HepG2 (cell line): ENCODE measurements around the gene CDK12. TPM values are rescaled to one million over a fixed set of nuclear protein-coding genes. Genes with fewer than 3 reads are reported as not detected.

Experiments used
- GATAD2A ChIP-seq: IDR thresholded peaks from 2 replicates; pipeline ENCODE4 v1.6.1; 2016
- GZF1 ChIP-seq: sonication (generic); formaldehyde crosslinking; IDR thresholded peaks from 2 replicates; pipeline ENCODE4 v1.5.1; 2020; ENCODE audit warnings: mild to moderate bottlenecking, missing genetic modification reagents
- HDAC1 ChIP-seq: sonication (generic); formaldehyde crosslinking; IDR thresholded peaks from 2 replicates; pipeline ENCODE4 v1.5.1; 2020; ENCODE audit warnings: mild to moderate bottlenecking, missing genetic modification reagents
- HNF1B ChIP-seq: sonication (generic); formaldehyde crosslinking; IDR thresholded peaks from 2 replicates; pipeline ENCODE4 v1.5.1; 2020; ENCODE audit warnings: mild to moderate bottlenecking, moderate library complexity, missing genetic modification reagents
- HOXA3 ChIP-seq: sonication (generic); formaldehyde crosslinking; IDR thresholded peaks from 2 replicates; pipeline ENCODE4 v1.5.0; 2020; ENCODE audit warnings: missing genetic modification reagents
- JUN ChIP-seq: sonication (generic); formaldehyde crosslinking; IDR thresholded peaks from 2 replicates; pipeline ENCODE4 v1.4.0; 2020; ENCODE audit warnings: mild to moderate bottlenecking, missing genetic modification reagents
- PCBP1 ChIP-seq: fragments of 200-400 bp; formaldehyde crosslinking; IDR thresholded peaks from 2 replicates; pipeline ENCODE4 v1.6.1; 2017; ENCODE audit warnings: mild to moderate bottlenecking, low read depth, low read length, borderline replicate concordance
- SNRNP70 ChIP-seq: fragments of 200-400 bp; formaldehyde crosslinking; IDR thresholded peaks from 2 replicates; pipeline ENCODE4 v1.6.1; 2017; ENCODE audit warnings: mild to moderate bottlenecking, low read depth, low read length, moderate library complexity
- YEATS4 ChIP-seq: sonication (generic); formaldehyde crosslinking; IDR thresholded peaks from 2 replicates; pipeline ENCODE4 v1.4.0; 2020; ENCODE audit warnings: missing genetic modification reagents, borderline replicate concordance
- ZBTB20 ChIP-seq: sonication (generic); formaldehyde crosslinking; IDR thresholded peaks from 2 replicates; pipeline ENCODE4 v1.8.1; 2023; ENCODE audit warnings: missing genetic modification reagents, low read depth, mild to moderate bottlenecking, borderline replicate concordance
- ZBTB33 ChIP-seq: sonication (generic); formaldehyde crosslinking; IDR thresholded peaks from 2 replicates; pipeline ENCODE4 v1.4.0; 2020; ENCODE audit warnings: missing genetic modification reagents
- ZNF331 ChIP-seq: sonication (generic); formaldehyde crosslinking; IDR thresholded peaks from 2 replicates; pipeline ENCODE4 v1.4.0; 2020; ENCODE audit warnings: missing genetic modification reagents
- ZNF33B ChIP-seq: sonication (generic); formaldehyde crosslinking; IDR thresholded peaks from 2 replicates; pipeline ENCODE4 v1.5.1; 2020; ENCODE audit warnings: mild to moderate bottlenecking, missing genetic modification reagents
- ZNF510 ChIP-seq: sonication (generic); formaldehyde crosslinking; IDR thresholded peaks from 2 replicates; pipeline ENCODE4 v1.4.0; 2020; ENCODE audit warnings: low read depth, mild to moderate bottlenecking, missing genetic modification reagents
- ZNF749 ChIP-seq: sonication (generic); formaldehyde crosslinking; IDR thresholded peaks from 2 replicates; pipeline ENCODE4 v1.8.0; 2022; ENCODE audit warnings: mild to moderate bottlenecking, missing genetic modification reagents, moderate library complexity, borderline replicate concordance
- ZNF772 ChIP-seq: sonication (generic); formaldehyde crosslinking; IDR thresholded peaks from 2 replicates; pipeline ENCODE4 v1.5.0; 2020; ENCODE audit warnings: mild to moderate bottlenecking, missing genetic modification reagents
- ZNF782 ChIP-seq: sonication (generic); formaldehyde crosslinking; IDR thresholded peaks from 2 replicates; pipeline ENCODE4 v1.4.0; 2020; ENCODE audit warnings: missing genetic modification reagents, mild to moderate bottlenecking, borderline replicate concordance
- polyA plus RNA-seq, 8 experiments: library from polyadenylated mRNA; depleted of rRNA in 3 of 8; stranded (reverse) in 7 of 8; unstranded in 1 of 8; fragments of >200 nt; fragmentation: Illumina TruSeq in 4 of 8; extraction: Trizol in 4 of 8; gene quantifications; 2 replicates each; pipeline versions ENCODE4 v1.2.1 to v1.2.3, GENCODE V29; 2011 to 2016; ENCODE audit warnings: low read depth in 4 of 8, missing spikeins in 1 of 8, mixed read lengths in 1 of 8; ENCODE audit not compliant: insufficient read depth in 1 of 8
- total RNA-seq, 5 experiments: library from RNA; depleted of rRNA; stranded (reverse); fragments of >200 nt; fragmentation: Illumina TruSeq; extraction: Trizol; gene quantifications; 2 replicates each; pipeline ENCODE4 v1.2.3, GENCODE V29; 2016; ENCODE audit warnings: low read depth in 1 of 5
- TF ChIP-seq, protein P1 (sequence below): sonication (generic); formaldehyde crosslinking; IDR thresholded peaks from 2 replicates; pipeline ENCODE4 v1.5.1; 2020; ENCODE audit warnings: missing genetic modification reagents, mild to moderate bottlenecking, borderline replicate concordance
- TF ChIP-seq, protein P2 (sequence below): IDR thresholded peaks from 2 replicates; pipeline ENCODE4 v1.6.1; 2016; ENCODE audit warnings: low read depth, missing genetic modification reagents, missing compliant biosample characterization

CDK12 gene
- total and polyA plus RNA-seq, 2 of the 13 experiments (the other 11 are each of a cell fraction or from before 2014, with no cell fraction given), result 24.0 to 88.6 TPM

DNA sequence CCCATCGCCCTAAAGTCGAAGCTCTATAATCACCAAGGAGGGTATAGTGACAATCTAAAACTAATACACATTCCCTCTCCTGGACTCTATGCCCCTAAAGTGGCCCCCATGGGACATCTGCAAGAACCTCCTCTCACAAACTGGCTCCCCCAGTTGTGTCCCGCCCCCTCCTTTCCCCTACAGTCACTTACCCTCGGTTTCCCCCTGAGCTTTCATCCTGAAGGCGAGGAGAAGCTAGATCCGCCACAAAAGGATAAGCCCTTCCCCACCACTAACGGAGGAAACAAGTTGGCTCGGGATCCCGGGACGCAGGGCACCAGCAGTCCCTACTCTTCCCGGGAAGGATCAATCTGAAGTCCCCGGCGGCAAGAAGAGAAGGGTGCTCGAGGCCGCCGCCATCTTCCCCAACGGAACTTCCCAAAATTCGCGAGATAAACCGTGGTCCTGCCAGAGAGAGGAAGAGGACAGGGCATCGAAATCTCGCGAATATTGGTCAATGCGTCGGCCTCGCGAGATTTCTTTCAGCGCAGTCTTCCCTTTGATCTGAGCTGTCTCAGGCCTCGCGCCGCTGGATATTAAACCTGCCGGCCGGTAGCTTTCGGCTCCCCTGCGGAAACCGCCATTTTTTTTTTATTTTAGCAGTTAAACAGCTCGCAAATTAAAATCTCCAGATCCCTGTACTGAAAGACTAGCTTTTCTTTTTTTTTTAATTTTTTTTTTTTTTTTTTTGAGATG is 10.3 kb upstream of the CDK12 start, which contains the start of gene MED1 (continued):
- TF ChIP-seq ZNF749, result no peak
- TF ChIP-seq ZBTB33 (CRISPR knock-in tag), result no peak
- no peak; the same call in 1 of the 2 replicates for TF ChIP-seq ZNF782
- TF ChIP-seq, protein P1, sequence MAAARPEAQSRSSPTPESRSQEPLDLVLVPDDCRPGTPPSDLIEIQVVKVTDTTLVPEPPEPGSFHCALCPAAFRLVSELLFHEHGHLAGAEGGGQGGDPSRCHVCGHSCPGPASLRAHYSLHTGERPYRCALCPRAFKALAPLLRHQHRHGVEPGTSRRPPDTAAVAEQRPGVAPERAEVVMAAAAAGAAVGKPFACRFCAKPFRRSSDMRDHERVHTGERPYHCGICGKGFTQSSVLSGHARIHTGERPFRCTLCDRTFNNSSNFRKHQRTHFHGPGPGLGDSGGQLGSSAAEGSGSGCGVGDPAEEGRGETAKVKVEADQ (CRISPR knock-in tag), result peak; percentile 80; the same call in 1 of the 2 replicates
- TF ChIP-seq HNF1B (CRISPR knock-in tag), result peak; percentile 80; the same call in 1 of the 2 replicates
- TF ChIP-seq, protein P2, sequence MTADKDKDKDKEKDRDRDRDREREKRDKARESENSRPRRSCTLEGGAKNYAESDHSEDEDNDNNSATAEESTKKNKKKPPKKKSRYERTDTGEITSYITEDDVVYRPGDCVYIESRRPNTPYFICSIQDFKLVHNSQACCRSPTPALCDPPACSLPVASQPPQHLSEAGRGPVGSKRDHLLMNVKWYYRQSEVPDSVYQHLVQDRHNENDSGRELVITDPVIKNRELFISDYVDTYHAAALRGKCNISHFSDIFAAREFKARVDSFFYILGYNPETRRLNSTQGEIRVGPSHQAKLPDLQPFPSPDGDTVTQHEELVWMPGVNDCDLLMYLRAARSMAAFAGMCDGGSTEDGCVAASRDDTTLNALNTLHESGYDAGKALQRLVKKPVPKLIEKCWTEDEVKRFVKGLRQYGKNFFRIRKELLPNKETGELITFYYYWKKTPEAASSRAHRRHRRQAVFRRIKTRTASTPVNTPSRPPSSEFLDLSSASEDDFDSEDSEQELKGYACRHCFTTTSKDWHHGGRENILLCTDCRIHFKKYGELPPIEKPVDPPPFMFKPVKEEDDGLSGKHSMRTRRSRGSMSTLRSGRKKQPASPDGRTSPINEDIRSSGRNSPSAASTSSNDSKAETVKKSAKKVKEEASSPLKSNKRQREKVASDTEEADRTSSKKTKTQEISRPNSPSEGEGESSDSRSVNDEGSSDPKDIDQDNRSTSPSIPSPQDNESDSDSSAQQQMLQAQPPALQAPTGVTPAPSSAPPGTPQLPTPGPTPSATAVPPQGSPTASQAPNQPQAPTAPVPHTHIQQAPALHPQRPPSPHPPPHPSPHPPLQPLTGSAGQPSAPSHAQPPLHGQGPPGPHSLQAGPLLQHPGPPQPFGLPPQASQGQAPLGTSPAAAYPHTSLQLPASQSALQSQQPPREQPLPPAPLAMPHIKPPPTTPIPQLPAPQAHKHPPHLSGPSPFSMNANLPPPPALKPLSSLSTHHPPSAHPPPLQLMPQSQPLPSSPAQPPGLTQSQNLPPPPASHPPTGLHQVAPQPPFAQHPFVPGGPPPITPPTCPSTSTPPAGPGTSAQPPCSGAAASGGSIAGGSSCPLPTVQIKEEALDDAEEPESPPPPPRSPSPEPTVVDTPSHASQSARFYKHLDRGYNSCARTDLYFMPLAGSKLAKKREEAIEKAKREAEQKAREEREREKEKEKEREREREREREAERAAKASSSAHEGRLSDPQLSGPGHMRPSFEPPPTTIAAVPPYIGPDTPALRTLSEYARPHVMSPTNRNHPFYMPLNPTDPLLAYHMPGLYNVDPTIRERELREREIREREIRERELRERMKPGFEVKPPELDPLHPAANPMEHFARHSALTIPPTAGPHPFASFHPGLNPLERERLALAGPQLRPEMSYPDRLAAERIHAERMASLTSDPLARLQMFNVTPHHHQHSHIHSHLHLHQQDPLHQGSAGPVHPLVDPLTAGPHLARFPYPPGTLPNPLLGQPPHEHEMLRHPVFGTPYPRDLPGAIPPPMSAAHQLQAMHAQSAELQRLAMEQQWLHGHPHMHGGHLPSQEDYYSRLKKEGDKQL (CRISPR knock-in tag), result no peak
- TF ChIP-seq GATAD2A, result 0 out of 2 replicates have a peak, but pooled peaks have one; percentile 51
- no peak for TF ChIP-seq GZF1 (CRISPR knock-in tag)
- TF ChIP-seq JUN (CRISPR knock-in tag), result no peak
- TF ChIP-seq ZNF33B, result peak; percentile 72; the same call in 1 of the 2 replicates
- 0 out of 2 replicates have a peak, but pooled peaks have one; percentile 42 for TF ChIP-seq ZBTB20 (CRISPR knock-in tag)
- peak; percentile 15; the same call in 1 of the 2 replicates for TF ChIP-seq ZNF331 (CRISPR knock-in tag)
- TF ChIP-seq PCBP1, result no peak
- peak; percentile 70; the same call in 1 of the 2 replicates for TF ChIP-seq YEATS4 (CRISPR knock-in tag)
- no peak for TF ChIP-seq SNRNP70
- peak; percentile 60; the same call in 1 of the 2 replicates for TF ChIP-seq ZNF772 (CRISPR knock-in tag)
- peak; percentile 94 for TF ChIP-seq HOXA3 (CRISPR knock-in tag)
- TF ChIP-seq HDAC1 (CRISPR knock-in tag), result peak; percentile 71; the same call in 1 of the 2 replicates
- 0 out of 2 replicates have a peak, but pooled peaks have one; percentile 54 for TF ChIP-seq ZNF510 (CRISPR knock-in tag)
